Keratinocyte (primary cell): ENCODE data around the gene OR2AP1. TPM values are rescaled to one million over a fixed set of nuclear protein-coding genes. Genes with fewer than 3 reads are reported as not detected.
"Not testable (repeated sequence)": the region's sequence is repeated elsewhere in the genome, so short reads cannot be mapped to it uniquely, and the experiment has no call there.

ENCODE experiments used
- DNase-seq: peaks from one replicate; pipeline ENCODE4 v3.0.0-alpha.2; 2011; ENCODE audit warnings: low read depth, missing footprints, low spot score
- FAIRE-seq: peaks from 2 replicates; lab custom pipeline; 2011; peaks lifted over from hg19 to GRCh38; lab: Jason Lieb, UNC
- H2AFZ ChIP-seq: 2 replicates; pipeline ENCODE4 v1.6.0; 2012; ENCODE audit warnings: low read length, control low read depth, inconsistent platforms; ENCODE audit not compliant: control insufficient read depth
- H3K27ac ChIP-seq: 2 replicates; pipeline ENCODE4 v1.5.1; 2011; ENCODE audit warnings: low read length; ENCODE audit not compliant: control insufficient read depth, insufficient read depth
- H3K27me3 ChIP-seq: 3 replicates; pipeline ENCODE4 v1.6.0; 2011; ENCODE audit warnings: low read length; ENCODE audit not compliant: control insufficient read depth, insufficient read depth; ENCODE audit errors: extremely low read depth
- H3K36me3 ChIP-seq, 2 experiments: 2 replicates in 1 of 2; 3 replicates in 1 of 2; pipeline ENCODE4 v1.5.1; 2011; ENCODE audit warnings: low read length in 2 of 2, mild to moderate bottlenecking in 1 of 2; ENCODE audit not compliant: control insufficient read depth in 2 of 2, insufficient read depth in 2 of 2; ENCODE audit errors: extremely low read depth in 1 of 2
- H3K4me1 ChIP-seq: 3 replicates; pipeline ENCODE4 v1.5.1; 2011; ENCODE audit warnings: low read length; ENCODE audit not compliant: control insufficient read depth, insufficient read depth; ENCODE audit errors: extremely low read depth
- H3K4me2 ChIP-seq: 3 replicates; pipeline ENCODE4 v1.6.0; 2011; ENCODE audit warnings: low read depth, low read length; ENCODE audit not compliant: control insufficient read depth, insufficient read depth; ENCODE audit errors: extremely low read depth
- H3K4me3 ChIP-seq, 3 experiments: fragments of 200-600 bp in 1 of 3; sonication (generic) in 1 of 3; 2 replicates in 2 of 3; 3 replicates in 1 of 3; pipeline ENCODE4 v1.5.1; 2011 to 2016; ENCODE audit warnings: low read length in 3 of 3, mild to moderate bottlenecking in 3 of 3, control low read depth in 2 of 3, inconsistent platforms in 1 of 3, low read depth in 1 of 3, mixed read lengths in 1 of 3, mixed run types in 1 of 3, moderate library complexity in 1 of 3; ENCODE audit not compliant: control insufficient read depth in 2 of 3, insufficient read depth in 2 of 3; ENCODE audit errors: extremely low read depth in 1 of 3
- H3K79me2 ChIP-seq: 2 replicates; pipeline ENCODE4 v1.6.0; 2012; ENCODE audit warnings: low read length; ENCODE audit not compliant: control insufficient read depth, insufficient read depth
- H3K9ac ChIP-seq: 3 replicates; pipeline ENCODE4 v1.6.0; 2011; ENCODE audit warnings: low read length; ENCODE audit not compliant: control insufficient read depth, insufficient read depth; ENCODE audit errors: extremely low read depth
- H3K9me1 ChIP-seq: 3 replicates; pipeline ENCODE4 v1.6.0; 2011; ENCODE audit warnings: low read length; ENCODE audit not compliant: control insufficient read depth, insufficient read depth; ENCODE audit errors: extremely low read depth
- H3K9me3 ChIP-seq: 2 replicates; pipeline ENCODE4 v1.5.1; 2012; ENCODE audit warnings: low read depth, low read length; ENCODE audit not compliant: control insufficient read depth
- H4K20me1 ChIP-seq: 3 replicates; pipeline ENCODE4 v1.6.0; 2011; ENCODE audit warnings: low read length; ENCODE audit not compliant: control insufficient read depth, insufficient read depth; ENCODE audit errors: extremely low read depth
- CTCF ChIP-seq, 3 experiments: IDR thresholded peaks in 1 of 3; conservative IDR thresholded peaks in 1 of 3; optimal IDR thresholded peaks in 1 of 3; 2 replicates in 2 of 3; 3 replicates in 1 of 3; pipeline versions ENCODE3 to v1.5.1; 2011; ENCODE audit warnings: low read length in 3 of 3, mild to moderate bottlenecking in 3 of 3, moderate library complexity in 2 of 3, control low read depth in 1 of 3, inconsistent platforms in 1 of 3; ENCODE audit not compliant: insufficient read depth in 2 of 3; ENCODE audit errors: extremely low read depth in 1 of 3
- EZH2 ChIP-seq: IDR thresholded peaks from one replicate; pipeline ENCODE4 v1.6.1; 2012; ENCODE audit warnings: inconsistent platforms, mild to moderate bottlenecking, low read length, moderate library complexity
- dilution Hi-C: fragments of 300-500 bp; cut with MboI; formaldehyde crosslinking; loops from one replicate; pipeline ENCODE4 v1.7.0; 2020; ENCODE audit warnings: low sequenced_read_pairs; ENCODE audit not compliant: extremely low pct_ligation_motif_present
- polyA plus RNA-seq, 5 experiments: library from polyadenylated mRNA; depleted of rRNA in 3 of 5; stranded (reverse) in 3 of 5; stranded (forward) in 1 of 5; unstranded in 1 of 5; fragments of >200 nt; gene quantifications; 1 replicate in 1 of 5; 2 replicates in 3 of 5; 3 replicates in 1 of 5; pipeline versions ENCODE4 v1.2.1 to v1.2.3, GENCODE V29; 2011 to 2012; ENCODE audit warnings: missing spikeins in 2 of 5, low read depth in 1 of 5, low replicate concordance in 1 of 5

The OR2AP1 gene
- polyA plus RNA-seq, 1 donor (not counting 4 experiments of a cell fraction or from before 2014, with no cell fraction given): not detected

GRCh38 chr12:55549302-55549701, 23.0 kb upstream of the OR2AP1 start, which contains the start of gene OR6C4:
TSS of gene OR6C4 (plus strand) at chr12:55549602. CDS start at chr12:55551227, 1,625 bp downstream.
- H3K4me3 ChIP-seq: no peak within 1 kb of the TSS
- TF ChIP-seq CTCF (optimal IDR thresholded peaks at IDR 0.05 in 1 of 3, IDR thresholded peaks at IDR 0.05 in 1 of 3, conservative IDR thresholded peaks at IDR 0.05 in 1 of 3; ENCODE audit: extremely low read depth in 1 of 3, insufficient read depth in 2 of 3, low read length in 3 of 3): no peak
- TF ChIP-seq EZH2: no peak
- no peak within 1 kb of the TSS for H3K4me2 ChIP-seq
- no peaks in the 10 kb centered on the region for H3K4me1 ChIP-seq
- no peaks in the 10 kb centered on the region for H3K9me1 ChIP-seq
- no peaks in the 10 kb centered on the region for H3K9me3 ChIP-seq
- DNase-seq: no peak
- dilution Hi-C loops: no loop called here
- no peaks in the 10 kb centered on the region for H3K27me3 ChIP-seq
- H3K27ac ChIP-seq: no peak within 1 kb of the TSS
- H4K20me1 ChIP-seq: no peaks in the 10 kb centered on the region
- H2AFZ ChIP-seq: no peak within 1 kb of the TSS
- H3K9ac ChIP-seq: no peak within 1 kb of the TSS
- H3K79me2 ChIP-seq: no peaks in the 10 kb centered on the region
- H3K36me3 ChIP-seq: no peaks in the 10 kb centered on the region
- no peak for FAIRE-seq

GRCh38 chr12:55554296-55554695, 18.0 kb upstream of the OR2AP1 start:
- no peak for FAIRE-seq
- Histone ChIP-seq H2AFZ (no peak overlapping the region), H3K4me2 (no peak overlapping the region), H3K27me3 (no peaks in the 10 kb centered on the region), H3K9ac (no peak overlapping the region), H3K4me1 (no peaks in the 10 kb centered on the region), H3K4me3 (no peak overlapping the region), H3K36me3 (no peaks in the 10 kb centered on the region), H3K9me1 (no peaks in the 10 kb centered on the region), H3K27ac (no peak overlapping the region), H3K79me2 (no peaks in the 10 kb centered on the region), H4K20me1 (no peaks in the 10 kb centered on the region), H3K9me3 (no peaks in the 10 kb centered on the region)
- TF ChIP-seq EZH2 (no peak), CTCF (optimal IDR thresholded peaks at IDR 0.05 in 1 of 3, IDR thresholded peaks at IDR 0.05 in 1 of 3, conservative IDR thresholded peaks at IDR 0.05 in 1 of 3; ENCODE audit: extremely low read depth in 1 of 3, insufficient read depth in 2 of 3, low read length in 3 of 3) (no peak)
- no peak for DNase-seq
- dilution Hi-C loops: no loop called here

DNA sequence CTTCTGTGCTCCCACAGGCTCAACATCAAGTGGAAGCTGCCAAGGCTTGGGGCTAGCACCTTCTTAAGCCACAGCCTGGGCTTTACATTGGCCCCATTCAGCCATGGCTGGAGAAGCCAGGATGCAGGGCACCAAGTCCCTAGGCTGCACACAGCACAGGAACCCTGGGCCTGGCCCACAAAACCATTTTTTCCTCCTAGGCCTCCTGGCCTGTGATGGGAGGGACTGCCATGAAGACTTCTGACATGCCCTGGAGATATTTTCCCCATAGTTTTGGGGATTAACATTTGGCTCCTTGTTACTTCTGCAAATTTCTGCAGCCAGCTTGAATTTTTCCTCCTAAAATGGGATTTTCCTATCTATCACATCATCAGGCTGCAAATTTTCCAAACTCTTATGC, 2.2 kb upstream of the OR2AP1 start:
- H3K4me1 ChIP-seq, H3K27ac ChIP-seq, dilution Hi-C loops, H3K9me3 ChIP-seq, H2AFZ ChIP-seq, H3K4me2 ChIP-seq, H3K79me2 ChIP-seq, H3K9ac ChIP-seq, H4K20me1 ChIP-seq, FAIRE-seq, DNase-seq, H3K9me1 ChIP-seq, H3K27me3 ChIP-seq, H3K4me3 ChIP-seq, H3K36me3 ChIP-seq: not testable (repeated sequence)

- H3K9ac ChIP-seq, FAIRE-seq, H3K4me3 ChIP-seq, H3K36me3 ChIP-seq, H3K4me1 ChIP-seq, DNase-seq, H3K27me3 ChIP-seq, H3K4me2 ChIP-seq, H3K27ac ChIP-seq, H3K9me3 ChIP-seq, H4K20me1 ChIP-seq, dilution Hi-C loops, H3K9me1 ChIP-seq, H2AFZ ChIP-seq, H3K79me2 ChIP-seq: not testable (repeated sequence)
Observed at GRCh38 chr12:55570689-55571088, 1.6 kb upstream of the OR2AP1 start.
